Natural killer cell (primary cell): ENCODE data around the gene TENT5C. TPM values are rescaled to one million over a fixed set of nuclear protein-coding genes. Genes with fewer than 3 reads are reported as not detected.

Experiments used
- ATAC-seq, 3 donors: fragments of 150-1000 bp in 2 of 3; fragments of 200-7000 bp in 1 of 3; cut with Tn5 transposase; 1 replicate in 1 of 3; 2 replicates in 2 of 3; pipeline ENCODE4 v1.10.0; 2021; ENCODE audit warnings: mild to moderate bottlenecking in 2 of 3, moderate library complexity in 2 of 3
- DNase-seq, 2 donors: peaks; one replicate each; pipeline versions ENCODE4 v3.0.0 to v3.0.0-alpha.2; 2013 to 2021; ENCODE audit warnings: mixed read lengths in 1 of 2
- H3K27ac ChIP-seq: one replicate; pipeline ENCODE4 v1.5.1; 2013; ENCODE audit warnings: mild to moderate bottlenecking, low read length
- H3K27me3 ChIP-seq: one replicate; pipeline ENCODE4 v1.6.1; 2013; ENCODE audit warnings: low read length; ENCODE audit not compliant: control insufficient read depth, insufficient read depth
- H3K36me3 ChIP-seq: one replicate; pipeline ENCODE4 v1.6.1; 2013; ENCODE audit warnings: low read length; ENCODE audit not compliant: control insufficient read depth, insufficient read depth
- H3K4me1 ChIP-seq: one replicate; pipeline ENCODE4 v1.6.1; 2013; ENCODE audit warnings: low read length; ENCODE audit not compliant: control insufficient read depth, insufficient read depth
- H3K4me3 ChIP-seq: one replicate; pipeline ENCODE4 v1.5.1; 2013; ENCODE audit warnings: low read length
- H3K9me3 ChIP-seq: one replicate; pipeline ENCODE4 v1.6.1; 2013; ENCODE audit warnings: low read length; ENCODE audit not compliant: control insufficient read depth, insufficient read depth
- H3K27ac Mint-ChIP-seq, 2 donors: one replicate each; pipeline ENCODE4 v1.8.0; 2022; ENCODE audit warnings: mild to moderate bottlenecking in 2 of 2, mixed read lengths in 2 of 2, moderate library complexity in 1 of 2
- H3K27me3 Mint-ChIP-seq, 2 donors: one replicate each; pipeline ENCODE4 v1.8.0; 2022; ENCODE audit warnings: low read depth in 2 of 2, mixed read lengths in 2 of 2
- H3K36me3 Mint-ChIP-seq: one replicate; pipeline ENCODE4 v1.8.0; 2022; ENCODE audit warnings: mixed read lengths
- H3K4me1 Mint-ChIP-seq, 2 donors: one replicate each; pipeline ENCODE4 v1.8.0; 2022; ENCODE audit warnings: mixed read lengths in 2 of 2
- H3K4me3 Mint-ChIP-seq: one replicate; pipeline ENCODE4 v1.8.0; 2022; ENCODE audit warnings: mild to moderate bottlenecking, moderate library complexity, mixed read lengths
- H3K9me3 Mint-ChIP-seq, 2 donors: one replicate each; pipeline ENCODE4 v1.8.0; 2022; ENCODE audit warnings: mixed read lengths in 2 of 2
- WGBS: methylation state at CpG from one replicate; pipeline ENCODE4 v1.1.7; 2013; ENCODE audit warnings: missing lambda C conversion rate; ENCODE audit not compliant: insufficient coverage; 5-methylcytosine and 5-hydroxymethylcytosine counted together
- intact Hi-C: fragments of 100-400 bp; cut with micrococcal nuclease; formaldehyde crosslinking; loops from one replicate; pipeline ENCODE4 v1.14.2; 2022
- total RNA-seq, 4 donors: library from RNA; stranded (reverse); fragments of 120-200 nt in 1 of 4; gene quantifications; one replicate each; pipeline versions ENCODE4 v1.2.3 to v1.2.4, GENCODE V29; 2013 to 2022
- TF ChIP-seq, protein P1 (sequence below): fragments of 200-600 bp; IDR thresholded peaks from one replicate; pipeline ENCODE4 v1.8.0; 2022; ENCODE audit warnings: antibody characterized with exemption

Gene TENT5C
- total RNA-seq, 3 donors from 2014 or later (not counting 1 experiment from before 2014, with no cell fraction given): 80.6 to 109 (median 90.9) TPM

DNA sequence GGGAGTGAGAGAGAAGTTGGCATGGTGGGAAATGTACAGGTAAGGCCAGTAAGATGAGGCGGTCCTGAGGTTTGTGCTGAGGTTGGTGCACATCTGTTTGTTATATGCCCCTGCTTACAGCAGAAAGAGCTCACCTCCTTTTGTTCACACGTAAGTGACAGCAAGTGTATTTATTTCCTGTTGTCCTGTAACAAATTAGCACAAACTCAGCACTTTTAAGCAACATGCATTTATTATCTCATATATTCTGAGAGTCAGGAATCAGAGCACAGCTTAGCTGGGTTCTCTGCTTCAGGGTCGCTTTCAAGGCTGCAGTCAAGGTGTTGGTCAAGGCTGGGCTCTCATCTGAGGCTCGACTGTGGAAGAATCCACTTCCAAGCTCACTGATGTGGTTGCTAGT, 45.8 kb downstream of the TENT5C start:
- TF ChIP-seq, protein P1, sequence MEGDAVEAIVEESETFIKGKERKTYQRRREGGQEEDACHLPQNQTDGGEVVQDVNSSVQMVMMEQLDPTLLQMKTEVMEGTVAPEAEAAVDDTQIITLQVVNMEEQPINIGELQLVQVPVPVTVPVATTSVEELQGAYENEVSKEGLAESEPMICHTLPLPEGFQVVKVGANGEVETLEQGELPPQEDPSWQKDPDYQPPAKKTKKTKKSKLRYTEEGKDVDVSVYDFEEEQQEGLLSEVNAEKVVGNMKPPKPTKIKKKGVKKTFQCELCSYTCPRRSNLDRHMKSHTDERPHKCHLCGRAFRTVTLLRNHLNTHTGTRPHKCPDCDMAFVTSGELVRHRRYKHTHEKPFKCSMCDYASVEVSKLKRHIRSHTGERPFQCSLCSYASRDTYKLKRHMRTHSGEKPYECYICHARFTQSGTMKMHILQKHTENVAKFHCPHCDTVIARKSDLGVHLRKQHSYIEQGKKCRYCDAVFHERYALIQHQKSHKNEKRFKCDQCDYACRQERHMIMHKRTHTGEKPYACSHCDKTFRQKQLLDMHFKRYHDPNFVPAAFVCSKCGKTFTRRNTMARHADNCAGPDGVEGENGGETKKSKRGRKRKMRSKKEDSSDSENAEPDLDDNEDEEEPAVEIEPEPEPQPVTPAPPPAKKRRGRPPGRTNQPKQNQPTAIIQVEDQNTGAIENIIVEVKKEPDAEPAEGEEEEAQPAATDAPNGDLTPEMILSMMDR: no peak
- Histone ChIP-seq H3K9me3 (no peaks in the 10 kb centered on the region), H3K36me3 (no peaks in the 10 kb centered on the region), H3K4me1 (peaks cover 58% of the 10 kb centered on the region), H3K27me3 (no peaks in the 10 kb centered on the region), H3K27ac (no peak overlapping the region), H3K4me3 (no peak overlapping the region)
- H3K27me3 Mint-ChIP-seq: peaks cover 32 to 33% of the 10 kb centered on the region in 2 donors
- H3K4me1 Mint-ChIP-seq: peaks cover 58 to 59% of the 10 kb centered on the region in 2 donors
- peak in 1 of 2 donors; percentile 24 for DNase-seq
- 77% methylated on average over 4 of the region's 4 CpGs for WGBS
- H3K9me3 Mint-ChIP-seq: no peaks in the 10 kb centered on the region
- intact Hi-C loops: loop anchor here (10.0 kb wide), 1 partner anchor 1147 kb away; no protein-coding TSS in a partner anchor
- ATAC-seq: no peak
- H3K27ac Mint-ChIP-seq: peak overlapping the region in 1 of 2 donors; percentile 68
- no peak overlapping the region for H3K4me3 Mint-ChIP-seq
- no peaks in the 10 kb centered on the region for H3K36me3 Mint-ChIP-seq

DNA sequence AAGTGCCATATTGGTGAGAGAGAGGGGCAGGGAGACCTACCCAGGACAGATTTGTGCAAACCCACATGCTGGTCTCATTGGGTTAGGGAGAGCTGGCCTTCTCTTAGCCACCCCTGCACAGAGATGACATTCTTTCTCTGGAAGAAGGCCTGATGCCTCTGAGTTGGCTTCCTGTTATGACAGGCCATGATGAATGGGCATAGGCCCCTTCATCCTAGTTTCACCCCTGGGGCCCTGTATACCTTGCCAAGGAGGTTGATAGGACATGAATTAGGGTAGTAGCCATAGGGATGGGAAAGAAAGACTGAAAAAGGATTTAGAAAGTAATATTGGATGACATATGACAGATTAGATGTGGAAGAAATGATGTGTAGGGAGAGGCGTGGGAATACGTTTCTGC, 46.6 kb downstream of the TENT5C start:
- Histone ChIP-seq H3K36me3 (no peaks in the 10 kb centered on the region), H3K27me3 (no peaks in the 10 kb centered on the region), H3K9me3 (no peaks in the 10 kb centered on the region), H3K4me1 (peaks cover 65% of the 10 kb centered on the region), H3K27ac (no peak overlapping the region), H3K4me3 (no peak overlapping the region)
- intact Hi-C loops: loop anchor here (10.0 kb wide), 1 partner anchor 1148 kb away; no protein-coding TSS in a partner anchor
- H3K9me3 Mint-ChIP-seq: no peaks in the 10 kb centered on the region
- H3K27ac Mint-ChIP-seq: peak overlapping the region in 1 of 2 donors; percentile 91
- WGBS: 97% methylated on average over 2 of the region's 2 CpGs
- TF ChIP-seq, protein P1: no peak
- DNase-seq (no peak), ATAC-seq (no peak)
- H3K4me1 Mint-ChIP-seq: peaks cover 66 to 67% of the 10 kb centered on the region in 2 donors
- H3K36me3 Mint-ChIP-seq: no peaks in the 10 kb centered on the region
- H3K4me3 Mint-ChIP-seq: peak overlapping the region; percentile 1
- peaks cover 30 to 31% of the 10 kb centered on the region in 2 donors for H3K27me3 Mint-ChIP-seq

DNA sequence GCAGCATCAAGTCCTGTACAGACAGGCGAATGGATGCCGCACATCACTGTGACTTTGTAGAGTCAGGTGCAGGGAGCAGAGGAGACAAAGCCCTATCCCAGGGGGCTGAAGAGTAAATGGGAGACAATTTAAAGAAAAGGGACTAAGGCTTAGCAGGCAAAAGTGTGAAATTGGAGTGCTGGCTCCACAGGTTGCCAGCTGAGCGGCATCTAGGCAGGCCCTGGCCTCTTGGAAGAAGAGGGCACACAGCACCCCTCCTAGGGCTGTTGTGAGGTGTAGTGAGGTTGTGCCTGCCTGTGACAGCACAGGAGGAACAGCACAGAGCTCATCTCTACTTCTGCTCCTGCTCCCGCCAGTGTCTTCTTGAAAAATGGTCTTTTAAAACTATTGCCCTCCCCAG, 47.3 kb downstream of the TENT5C start:
- H3K4me3 ChIP-seq: no peak overlapping the region

More for the DNA sequence above, 47.3 kb downstream of the TENT5C start:
- 98% methylated on average over 4 of the region's 4 CpGs for WGBS
- Histone ChIP-seq H3K27me3 (no peaks in the 10 kb centered on the region), H3K4me1 (peaks cover 70% of the 10 kb centered on the region), H3K9me3 (no peaks in the 10 kb centered on the region), H3K36me3 (no peaks in the 10 kb centered on the region), H3K27ac (peak overlapping the region; percentile 80)
- intact Hi-C loops: loop anchor here (10.0 kb wide), 1 partner anchor 1148 kb away; no protein-coding TSS in a partner anchor
- Mint-ChIP-seq H3K9me3 (no peaks in the 10 kb centered on the region), H3K36me3 (no peaks in the 10 kb centered on the region), H3K27me3 (peaks cover 24 to 26% of the 10 kb centered on the region in 2 donors), H3K4me3 (no peak overlapping the region), H3K27ac (peak overlapping the region in 1 of 2 donors; percentile 91), H3K4me1 (peaks cover 70 to 71% of the 10 kb centered on the region in 2 donors)
- TF ChIP-seq, protein P1: no peak
- DNase-seq (no peak), ATAC-seq (no peak)
